GM21717 (cell line): ENCODE data around the gene FAM167B.
A peak's percentile ranks its signal among the peaks of the same experiment; 100 is the strongest.
"Not testable (repeated sequence)": the region's sequence is repeated elsewhere in the genome, so short reads cannot be mapped to it uniquely, and the experiment has no call there.

Source experiments
- ATAC-seq: cut with Tn5 transposase; IDR thresholded peaks from one replicate; pipeline ENCODE4 v1.9.1; 2021; ENCODE audit warnings: mild to moderate bottlenecking, moderate library complexity; ENCODE audit not compliant: unreplicated experiment

FAM167B gene

GRCh38 chr1:32291708-32292538, 44.9 kb downstream of the FAM167B start, which contains the start of gene HDAC1:
TSS of gene HDAC1 (plus strand) at chr1:32292083. CDS start at chr1:32292170, 87 bp downstream.
- ATAC-seq: peak; percentile 95

GRCh38 chr1:32298211-32298610, 51.2 kb downstream of the FAM167B start:
- ATAC-seq: not testable (repeated sequence)
